Bronchial epithelial cell (primary cell): ENCODE results near the gene RNU6-1. TPM values are rescaled to one million over a fixed set of nuclear protein-coding genes. Genes with fewer than 3 reads are reported as not detected.

Source experiments
- DNase-seq: peaks from one replicate; pipeline ENCODE4 v3.0.0-alpha.2; 2010; ENCODE audit warnings: low read depth
- FAIRE-seq: peaks from 2 replicates; lab custom pipeline; 2011; peaks lifted over from hg19 to GRCh38; lab: Jason Lieb, UNC
- H3K27me3 ChIP-seq: 2 replicates; pipeline ENCODE4 v1.5.1; 2011; ENCODE audit warnings: low read length; ENCODE audit not compliant: control insufficient read depth, insufficient read depth
- H3K36me3 ChIP-seq: 2 replicates; pipeline ENCODE4 v1.5.1; 2011; ENCODE audit warnings: low read length; ENCODE audit not compliant: control insufficient read depth, insufficient read depth
- H3K4me3 ChIP-seq: 2 replicates; pipeline ENCODE4 v1.5.1; 2011; ENCODE audit warnings: mild to moderate bottlenecking, low read depth, low read length, control low read depth
- total RNA-seq: library from RNA; depleted of rRNA; stranded (reverse); fragments of >200 nt; gene quantifications from 2 replicates; pipeline ENCODE4 v1.2.1, GENCODE V29; 2014
- TF ChIP-seq, protein P1 (sequence below): IDR thresholded peaks from 2 replicates; pipeline ENCODE4 v1.5.1; 2011; ENCODE audit warnings: mild to moderate bottlenecking, moderate library complexity, low read length, control low read depth, inconsistent platforms; ENCODE audit not compliant: insufficient read depth, severe bottlenecking

Gene RNU6-1
- total RNA-seq, 1 donor from 2014 or later = not detected

DNA sequence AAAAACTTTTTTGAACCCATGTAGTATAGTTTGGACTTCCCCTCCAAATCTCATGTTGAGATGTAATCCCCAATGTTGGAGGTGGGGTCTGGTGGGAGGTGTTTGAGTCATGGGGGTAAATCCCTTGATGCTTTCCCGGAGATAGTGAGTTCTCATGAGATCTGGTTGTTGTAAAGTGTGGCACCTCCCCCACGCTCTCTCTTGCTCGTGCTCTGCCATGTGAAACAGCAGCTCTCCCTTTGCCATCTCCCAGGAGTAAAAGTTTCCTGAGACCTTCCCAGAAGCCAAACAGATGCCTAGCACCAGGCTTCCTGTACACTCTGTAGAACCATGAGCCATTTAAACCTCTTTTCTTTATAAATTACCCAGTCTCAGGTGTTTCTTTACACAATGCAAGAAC is 16.0 kb upstream of the RNU6-1 start:
- no peak for DNase-seq
- H3K4me3 ChIP-seq = no peak overlapping the region
- H3K36me3 ChIP-seq = no peaks in the 10 kb centered on the region
- no peak for FAIRE-seq
- TF ChIP-seq, protein P1, sequence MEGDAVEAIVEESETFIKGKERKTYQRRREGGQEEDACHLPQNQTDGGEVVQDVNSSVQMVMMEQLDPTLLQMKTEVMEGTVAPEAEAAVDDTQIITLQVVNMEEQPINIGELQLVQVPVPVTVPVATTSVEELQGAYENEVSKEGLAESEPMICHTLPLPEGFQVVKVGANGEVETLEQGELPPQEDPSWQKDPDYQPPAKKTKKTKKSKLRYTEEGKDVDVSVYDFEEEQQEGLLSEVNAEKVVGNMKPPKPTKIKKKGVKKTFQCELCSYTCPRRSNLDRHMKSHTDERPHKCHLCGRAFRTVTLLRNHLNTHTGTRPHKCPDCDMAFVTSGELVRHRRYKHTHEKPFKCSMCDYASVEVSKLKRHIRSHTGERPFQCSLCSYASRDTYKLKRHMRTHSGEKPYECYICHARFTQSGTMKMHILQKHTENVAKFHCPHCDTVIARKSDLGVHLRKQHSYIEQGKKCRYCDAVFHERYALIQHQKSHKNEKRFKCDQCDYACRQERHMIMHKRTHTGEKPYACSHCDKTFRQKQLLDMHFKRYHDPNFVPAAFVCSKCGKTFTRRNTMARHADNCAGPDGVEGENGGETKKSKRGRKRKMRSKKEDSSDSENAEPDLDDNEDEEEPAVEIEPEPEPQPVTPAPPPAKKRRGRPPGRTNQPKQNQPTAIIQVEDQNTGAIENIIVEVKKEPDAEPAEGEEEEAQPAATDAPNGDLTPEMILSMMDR = no peak
- H3K27me3 ChIP-seq = no peaks in the 10 kb centered on the region

DNA sequence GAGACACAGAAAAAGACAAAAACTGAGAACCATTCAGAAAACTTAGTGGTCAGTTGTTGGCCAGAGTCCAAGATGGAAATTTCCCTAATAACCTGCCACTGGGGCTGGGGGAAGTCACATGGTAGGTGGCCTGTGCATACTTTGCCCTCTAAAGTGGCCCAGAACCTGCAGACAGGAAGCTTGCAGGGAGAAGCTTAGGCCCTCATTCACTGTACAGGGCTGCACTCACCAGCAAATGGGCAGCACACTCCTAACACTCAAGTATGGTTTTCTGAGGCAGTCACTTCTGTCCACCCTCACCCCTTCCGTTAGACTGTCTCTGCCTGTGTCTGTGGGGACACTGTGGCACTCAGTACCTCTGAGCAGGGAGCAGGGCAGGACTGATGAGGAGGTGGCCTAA is 14.5 kb upstream of the RNU6-1 start:
- DNase-seq (no peak), FAIRE-seq (no peak)
- no peaks in the 10 kb centered on the region for H3K27me3 ChIP-seq
- H3K4me3 ChIP-seq = no peak overlapping the region
- TF ChIP-seq, protein P1 = no peak
- H3K36me3 ChIP-seq = no peaks in the 10 kb centered on the region

GRCh38 chr15:67853454-67853853 is 13.6 kb upstream of the RNU6-1 start:
- Histone ChIP-seq H3K4me3 (no peak overlapping the region), H3K27me3 (no peaks in the 10 kb centered on the region), H3K36me3 (no peaks in the 10 kb centered on the region)
- FAIRE-seq (no peak), DNase-seq (no peak)
- TF ChIP-seq, protein P1 = no peak

- Histone ChIP-seq H3K4me3 (no peak overlapping the region), H3K27me3 (no peaks in the 10 kb centered on the region), H3K36me3 (no peaks in the 10 kb centered on the region)
- TF ChIP-seq, protein P1 = no peak
- DNase-seq (no peak), FAIRE-seq (no peak)
These were observed 12.6 kb upstream of the RNU6-1 start for GRCh38 chr15:67852418-67852817.

- Histone ChIP-seq H3K4me3 (no peak overlapping the region), H3K36me3 (no peaks in the 10 kb centered on the region), H3K27me3 (no peaks in the 10 kb centered on the region)
- TF ChIP-seq, protein P1 = no peak
- FAIRE-seq = no peak
- DNase-seq = peak; percentile 65
These were observed 11.2 kb upstream of the RNU6-1 start for GRCh38 chr15:67850994-67851571.

DNA sequence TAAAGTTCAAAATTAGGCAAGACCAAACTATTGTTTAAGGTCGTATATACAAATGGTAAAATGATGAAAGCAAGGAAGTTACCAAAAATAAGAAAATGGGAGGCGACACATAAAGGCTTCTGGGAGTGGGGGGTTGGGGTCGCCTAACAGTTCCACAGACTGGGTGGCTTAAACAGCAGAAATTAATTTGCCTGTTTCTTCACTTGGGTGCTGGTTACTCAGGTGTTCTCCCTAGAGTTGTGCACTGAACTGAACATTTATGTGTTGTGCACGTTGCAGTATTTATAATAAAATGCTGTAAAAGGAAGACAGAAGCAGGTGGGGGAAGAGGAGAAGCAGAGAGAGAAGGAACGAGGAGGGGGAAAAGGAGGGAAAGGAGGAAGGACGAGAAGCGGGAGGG is 10.5 kb upstream of the RNU6-1 start:
- H3K4me3 ChIP-seq = no peak overlapping the region
- no peaks in the 10 kb centered on the region for H3K36me3 ChIP-seq
- no peaks in the 10 kb centered on the region for H3K27me3 ChIP-seq
- DNase-seq (no peak), FAIRE-seq (no peak)
- TF ChIP-seq, protein P1 = no peak
